ENCODE results near the gene GPR25.
"Not testable (repeated sequence)": the region's sequence is repeated elsewhere in the genome, so short reads cannot be mapped to it uniquely, and the experiment has no call there.

GPR25 gene

GRCh38 chr1:200895801-200896530 is 23.2 kb downstream of the GPR25 start:
- no peak for DNase-seq

- DNase-seq = no peak
These were observed 23.9 kb downstream of the GPR25 start for GRCh38 chr1:200896531-200897196.

- DNase-seq = no peak
These were observed 24.5 kb downstream of the GPR25 start for GRCh38 chr1:200897259-200897658.

- DNase-seq = no peak
These were observed 26.2 kb downstream of the GPR25 start for GRCh38 chr1:200899015-200899386.

- DNase-seq = no peak
These were observed 26.7 kb downstream of the GPR25 start for GRCh38 chr1:200899451-200899915.

GRCh38 chr1:200899954-200900867 is 27.4 kb downstream of the GPR25 start:
- no peak for DNase-seq

GRCh38 chr1:200900877-200901276 is 28.1 kb downstream of the GPR25 start:
- no peak for DNase-seq

GRCh38 chr1:200901350-200901749 is 28.6 kb downstream of the GPR25 start:
- no peak for DNase-seq

GRCh38 chr1:200901796-200902444 is 29.1 kb downstream of the GPR25 start:
- no peak for DNase-seq

- DNase-seq = no peak
These were observed 31.0 kb downstream of the GPR25 start for GRCh38 chr1:200903793-200904192.

- DNase-seq = no peak
These were observed 32.0 kb downstream of the GPR25 start for GRCh38 chr1:200904772-200905171.

- no peak for DNase-seq
These were observed 32.8 kb downstream of the GPR25 start for GRCh38 chr1:200905411-200906052.

GRCh38 chr1:200906491-200906890 is 33.7 kb downstream of the GPR25 start:
- DNase-seq = no peak

GRCh38 chr1:200907611-200908097 is 34.9 kb downstream of the GPR25 start:
- DNase-seq = no peak

- DNase-seq = no peak
These were observed 35.5 kb downstream of the GPR25 start for GRCh38 chr1:200908191-200908868.

GRCh38 chr1:200909071-200909470 is 36.3 kb downstream of the GPR25 start:
- DNase-seq = no peak

- DNase-seq = no peak
These were observed 37.0 kb downstream of the GPR25 start for GRCh38 chr1:200909757-200910239.

- DNase-seq = no peak
These were observed 38.6 kb downstream of the GPR25 start for GRCh38 chr1:200911361-200911760.

- not testable (repeated sequence) for DNase-seq
These were observed 39.2 kb downstream of the GPR25 start for GRCh38 chr1:200911936-200912335.

GRCh38 chr1:200912737-200913407 is 40.1 kb downstream of the GPR25 start:
- DNase-seq = peak in 1 of 2 donors; percentile 29

GRCh38 chr1:200916152-200916551 is 43.4 kb downstream of the GPR25 start:
- DNase-seq = no peak

All from hippocampal formation (tissue), 2 donors.